ENCODE results near the gene HINT3.
"Not testable (repeated sequence)": the region's sequence is repeated elsewhere in the genome, so short reads cannot be mapped to it uniquely, and the experiment has no call there.

HINT3 gene

GRCh38 chr6:125940247-125941041 lies 16.1 kb upstream of the HINT3 start:
- no peak for DNase-seq

GRCh38 chr6:125942672-125943527 lies 13.7 kb upstream of the HINT3 start:
- DNase-seq, result no peak

GRCh38 chr6:125943528-125944433 lies 12.8 kb upstream of the HINT3 start:
- no peak for DNase-seq

GRCh38 chr6:125944434-125944816 lies 12.1 kb upstream of the HINT3 start:
- DNase-seq, result no peak

GRCh38 chr6:125944896-125945295 lies 11.7 kb upstream of the HINT3 start:
- DNase-seq, result no peak

- no peak for DNase-seq
Measured at GRCh38 chr6:125945378-125946141, 11.0 kb upstream of the HINT3 start.

- no peak for DNase-seq
Measured at GRCh38 chr6:125947615-125948014, 9.0 kb upstream of the HINT3 start.

- DNase-seq, result no peak
Measured at GRCh38 chr6:125948455-125948854, 8.1 kb upstream of the HINT3 start.

- no peak for DNase-seq
Measured at GRCh38 chr6:125949069-125949468, 7.5 kb upstream of the HINT3 start.

GRCh38 chr6:125950293-125950692 lies 6.3 kb upstream of the HINT3 start:
- peak; percentile 19 for DNase-seq

- DNase-seq, result not testable (repeated sequence)
Measured at GRCh38 chr6:125950716-125951115, 5.9 kb upstream of the HINT3 start.

GRCh38 chr6:125951323-125951722 lies 5.2 kb upstream of the HINT3 start:
- DNase-seq, result no peak

- no peak for DNase-seq
Measured at GRCh38 chr6:125952764-125953501, 3.6 kb upstream of the HINT3 start.

GRCh38 chr6:125953502-125953875 lies 3.1 kb upstream of the HINT3 start:
- DNase-seq, result no peak

- DNase-seq, result no peak
Measured at GRCh38 chr6:125954735-125955339, 1.7 kb upstream of the HINT3 start.

- no peak for DNase-seq
Measured at GRCh38 chr6:125955973-125956372, 597 bp upstream of the HINT3 start.

GRCh38 chr6:125957391-125957693 lies 772 bp downstream of the HINT3 start:
- no peak for DNase-seq

- DNase-seq, result no peak
Measured at GRCh38 chr6:125957845-125958244, 1.3 kb downstream of the HINT3 start.

- no peak for DNase-seq
Measured at GRCh38 chr6:125959041-125959440, 2.5 kb downstream of the HINT3 start.

GRCh38 chr6:125961117-125961516 lies 4.5 kb downstream of the HINT3 start:
- no peak for DNase-seq

GRCh38 chr6:125962900-125963497 lies 6.4 kb downstream of the HINT3 start:
- no peak for DNase-seq

Measured in stimulated activated naive CD4-positive, alpha-beta T cell treated with Interleukin-2 at 50 U/mL for 16 hours (primary cell).